GM23248 (cell line): ENCODE results near the gene TMEM217. TPM values are rescaled to one million over a fixed set of nuclear protein-coding genes. Genes with fewer than 3 reads are reported as not detected.
"Not testable (repeated sequence)": the region's sequence is repeated elsewhere in the genome, so short reads cannot be mapped to it uniquely, and the experiment has no call there.

Source experiments
- DNase-seq: peaks from one replicate; pipeline ENCODE4 v3.0.0-alpha.2; 2015
- H2AFZ ChIP-seq: fragments of 200-600 bp; sonication (generic); 2 replicates; pipeline ENCODE4 v1.6.1; 2016; ENCODE audit warnings: antibody characterized with exemption
- H3F3A ChIP-seq: fragments of 200-600 bp; sonication (generic); 2 replicates; pipeline ENCODE4 v1.6.1; 2016; ENCODE audit warnings: mild to moderate bottlenecking, antibody characterized with exemption, mixed run types; ENCODE audit not compliant: insufficient read depth
- H3K27ac ChIP-seq: fragments of 200-600 bp; sonication (generic); 2 replicates; pipeline ENCODE4 v1.5.1; 2016; ENCODE audit warnings: mild to moderate bottlenecking
- H3K27me3 ChIP-seq: fragments of 200-600 bp; sonication (generic); replicated peaks from 2 replicates; pipeline ENCODE4 v1.6.1; 2016; ENCODE audit warnings: mild to moderate bottlenecking; ENCODE audit not compliant: insufficient read depth
- H3K36me3 ChIP-seq: fragments of 200-600 bp; sonication (generic); 2 replicates; pipeline ENCODE4 v1.6.1; 2016; ENCODE audit warnings: low read depth, mild to moderate bottlenecking
- H3K4me1 ChIP-seq: fragments of 200-600 bp; sonication (generic); 2 replicates; pipeline ENCODE4 v1.6.1; 2016; ENCODE audit warnings: mild to moderate bottlenecking; ENCODE audit not compliant: insufficient read depth
- H3K4me2 ChIP-seq: fragments of 200-600 bp; sonication (generic); one replicate; pipeline ENCODE4 v1.6.1; 2016; ENCODE audit warnings: mild to moderate bottlenecking; ENCODE audit not compliant: unreplicated experiment
- H3K4me3 ChIP-seq: fragments of 200-600 bp; sonication (generic); 2 replicates; pipeline ENCODE4 v1.5.1; 2016; ENCODE audit warnings: mild to moderate bottlenecking
- H3K79me2 ChIP-seq: fragments of 200-600 bp; sonication (generic); 2 replicates; pipeline ENCODE4 v1.6.1; 2016; ENCODE audit warnings: mild to moderate bottlenecking; ENCODE audit not compliant: insufficient read depth
- H3K9ac ChIP-seq: fragments of 200-600 bp; sonication (generic); 2 replicates; pipeline ENCODE4 v1.6.1; 2016; ENCODE audit warnings: mild to moderate bottlenecking
- H3K9me2 ChIP-seq: fragments of 200-600 bp; sonication (generic); 2 replicates; pipeline ENCODE4 v1.6.1; 2016; ENCODE audit warnings: mixed run types, mild to moderate bottlenecking, moderate library complexity; ENCODE audit not compliant: insufficient read depth
- H3K9me3 ChIP-seq: fragments of 200-600 bp; sonication (generic); one replicate; pipeline ENCODE4 v1.6.1; 2017; ENCODE audit warnings: low read depth
- H4K20me1 ChIP-seq: fragments of 200-600 bp; sonication (generic); 2 replicates; pipeline ENCODE4 v1.6.0; 2016; ENCODE audit not compliant: insufficient read depth
- EZH2 ChIP-seq: fragments of 200-600 bp; sonication (generic); IDR thresholded peaks from 2 replicates; pipeline ENCODE4 v1.6.1; 2018; ENCODE audit warnings: antibody characterized with exemption, mild to moderate bottlenecking; ENCODE audit not compliant: insufficient read depth, poor library complexity, severe bottlenecking
- EZH2phosphoT487 ChIP-seq: fragments of 200-600 bp; sonication (generic); IDR thresholded peaks from 2 replicates; pipeline ENCODE4 v1.6.1; 2018; ENCODE audit warnings: antibody characterized with exemption, moderate library complexity, mild to moderate bottlenecking, low read depth; ENCODE audit not compliant: insufficient read depth
- WGBS, 2 experiments: methylation state at CpG; one replicate each; pipeline ENCODE4 v1.1.6; 2015 to 2017; ENCODE audit warnings: low lambda C conversion rate in 2 of 2, low coverage in 1 of 2; ENCODE audit errors: missing lambda C conversion rate in 2 of 2; 5-methylcytosine and 5-hydroxymethylcytosine counted together
- in situ Hi-C: fragments of 300-500 bp; cut with MboI; formaldehyde crosslinking; loops from 2 replicates; pipeline ENCODE4 v1.15.0; 2020
- polyA plus RNA-seq: library from polyadenylated mRNA; unstranded; fragments of >200 nt; fragmentation: Nextera tagmentation; extraction: Ambion mirVana; gene quantifications from 2 replicates; pipeline ENCODE4 v1.2.1, GENCODE V29; 2016
- total RNA-seq: library from RNA; depleted of rRNA; stranded (reverse); fragments of >200 nt; shearing (Covaris generic); gene quantifications from 2 replicates; pipeline ENCODE4 v1.2.3, GENCODE V29; 2014

Gene TMEM217
- total and polyA plus RNA-seq, 2 experiments from 2014 or later = 1.2 to 6.5 TPM

GRCh38 chr6:37182736-37183590, 75.0 kb downstream of the TMEM217 start:
- in situ Hi-C loops = no loop called here
- WGBS, 2 experiments = 81 to 82% methylated on average over 7 to 8 of the region's 8 CpGs

DNA sequence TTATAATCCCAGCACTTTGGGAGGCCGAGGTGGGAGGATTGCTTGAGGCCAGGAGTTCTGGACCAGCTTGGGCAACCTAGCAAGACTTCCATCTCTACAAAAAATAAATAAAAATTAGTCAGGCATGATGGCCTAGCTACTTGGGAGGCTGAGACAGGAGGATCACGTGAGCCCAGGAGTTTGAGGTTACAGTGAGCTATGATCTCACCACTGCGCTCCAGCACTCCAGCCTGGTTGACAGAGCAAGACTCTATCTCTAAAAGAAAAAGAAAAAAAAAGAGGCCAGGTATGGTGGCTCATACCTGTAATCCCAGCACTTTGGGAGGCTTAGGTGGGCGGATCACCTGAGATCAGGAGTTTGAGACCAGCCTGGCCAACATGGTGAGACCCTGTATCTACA, 77.3 kb downstream of the TMEM217 start:
- DNase-seq, H3K4me2 ChIP-seq, H3K36me3 ChIP-seq, H3K27ac ChIP-seq, in situ Hi-C loops, H3K79me2 ChIP-seq, H2AFZ ChIP-seq, H4K20me1 ChIP-seq, H3K4me3 ChIP-seq, H3F3A ChIP-seq, H3K27me3 ChIP-seq, H3K4me1 ChIP-seq, H3K9me2 ChIP-seq, H3K9me3 ChIP-seq, H3K9ac ChIP-seq: not testable (repeated sequence)
- WGBS, 2 experiments = 86 to 87% methylated on average over 4 of the region's 4 CpGs

More at GRCh38 chr6:37182736-37183590, 75.0 kb downstream of the TMEM217 start:
- no peak for DNase-seq
- H3K36me3 ChIP-seq = no peaks in the 10 kb centered on the region
- no peak for TF ChIP-seq EZH2
- TF ChIP-seq EZH2phosphoT487 = no peak
- no peaks in the 10 kb centered on the region for H3K4me1 ChIP-seq
- no peaks in the 10 kb centered on the region for H3K79me2 ChIP-seq
- H3K27me3 ChIP-seq = no peaks in the 10 kb centered on the region
- no peaks in the 10 kb centered on the region for H3K9me2 ChIP-seq
- H4K20me1 ChIP-seq = no peaks in the 10 kb centered on the region
- H3K4me2 ChIP-seq = no peak overlapping the region
- no peak overlapping the region for H3K9ac ChIP-seq
- H3F3A ChIP-seq = no peaks in the 10 kb centered on the region
- no peak overlapping the region for H3K4me3 ChIP-seq
- no peak overlapping the region for H2AFZ ChIP-seq
- H3K9me3 ChIP-seq = no peaks in the 10 kb centered on the region
- H3K27ac ChIP-seq = no peak overlapping the region

- Histone ChIP-seq H3K27me3 (no peaks in the 10 kb centered on the region), H3K9ac (no peak overlapping the region), H3F3A (peaks cover 4% of the 10 kb centered on the region; the same call in 1 of the 2 replicates), H3K4me3 (no peak overlapping the region), H3K9me2 (no peaks in the 10 kb centered on the region), H3K27ac (no peak overlapping the region), H3K79me2 (no peaks in the 10 kb centered on the region), H3K9me3 (no peaks in the 10 kb centered on the region), H3K4me2 (no peak overlapping the region), H2AFZ (no peak overlapping the region), H3K4me1 (no peaks in the 10 kb centered on the region), H4K20me1 (no peaks in the 10 kb centered on the region), H3K36me3 (peaks cover 8% of the 10 kb centered on the region; the same call in 1 of the 2 replicates)
- 83 to 90% methylated on average over 2 of the region's 2 CpGs for WGBS, 2 experiments
- DNase-seq = no peak
- in situ Hi-C loops = no loop called here
- TF ChIP-seq EZH2phosphoT487 (no peak), EZH2 (no peak)
Observed at GRCh38 chr6:37180075-37180474, 77.9 kb downstream of the TMEM217 start.

DNA sequence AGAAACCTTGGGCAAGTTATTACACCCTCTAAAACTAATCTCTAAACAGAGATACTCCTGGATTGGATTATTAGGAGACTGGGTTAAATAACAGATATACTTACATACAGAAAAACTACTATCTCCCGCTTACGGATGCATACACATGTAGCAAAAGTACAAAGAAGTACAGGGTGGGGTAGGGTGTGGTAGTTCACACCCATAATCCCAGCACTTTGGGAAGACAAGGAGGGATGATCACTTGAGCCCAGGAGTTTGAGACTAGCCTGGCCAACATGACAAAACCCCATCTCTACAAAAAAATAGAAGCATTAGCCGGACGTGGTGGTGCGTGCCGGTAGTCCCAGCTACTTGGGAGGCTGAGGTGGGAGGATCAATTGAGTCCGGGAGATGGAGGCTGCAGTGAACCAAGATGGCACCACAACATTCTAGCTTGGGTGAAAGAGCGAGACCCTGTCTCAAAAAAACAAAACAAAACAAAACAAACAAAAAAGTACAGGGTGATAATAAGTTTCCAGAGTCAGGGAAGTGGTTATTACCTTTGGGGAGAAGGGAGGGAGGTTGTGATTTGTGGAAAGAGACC, 79.9 kb downstream of the TMEM217 start:
- Histone ChIP-seq H2AFZ (no peak overlapping the region), H3K79me2 (no peaks in the 10 kb centered on the region), H4K20me1 (no peaks in the 10 kb centered on the region), H3K4me2 (no peak overlapping the region), H3K9me3 (no peaks in the 10 kb centered on the region), H3K36me3 (peaks cover 27% of the 10 kb centered on the region), H3K27ac (no peak overlapping the region), H3K4me1 (peaks cover 3% of the 10 kb centered on the region; the same call in 1 of the 2 replicates), H3K27me3 (no peaks in the 10 kb centered on the region), H3K9me2 (no peaks in the 10 kb centered on the region), H3K9ac (no peak overlapping the region), H3F3A (peaks cover 4% of the 10 kb centered on the region; the same call in 1 of the 2 replicates), H3K4me3 (no peak overlapping the region)
- in situ Hi-C loops = loop anchor here (10.0 kb wide), 1 partner anchor 123 kb away; no protein-coding TSS in a partner anchor
- WGBS, 2 experiments = 85 to 89% methylated on average over 8 of the region's 8 CpGs
- DNase-seq = no peak
- TF ChIP-seq EZH2 = no peak
- TF ChIP-seq EZH2phosphoT487 = no peak
